Measurements from ENCODE around the gene BMI1. TPM values are rescaled to one million over a fixed set of nuclear protein-coding genes. Genes with fewer than 3 reads are reported as not detected.

Gene BMI1
- total RNA-seq (2014; rRNA removed; shearing (Covaris generic)), result 9.7 and 10.7 TPM in 2 replicates
- 2.0 and 2.3 TPM in 2 replicates for polyA plus RNA-seq (2016; fragmentation: Nextera tagmentation; extraction: Ambion mirVana)
- long read RNA-seq, partial matches to known transcripts, result 0 of 2 reads
- long read RNA-seq, other reads (novel, unspliced or antisense), result 0 of 2 reads

GRCh38 chr10:22320591-22321155, at the start of gene BMI1:
TSS of gene BMI1 (plus strand) at chr10:22321099. CDS start at chr10:22326450, 5,351 bp downstream.
- peak; percentile 68 for DNase-seq (ENCODE audit: low spot score)
- no peak for TF ChIP-seq EZH2 (IDR thresholded peaks at IDR 0.05; ENCODE audit: low read depth, unreplicated experiment)
- TF ChIP-seq REST (IDR thresholded peaks at IDR 0.05; ENCODE audit: unreplicated experiment), result no peak
- no peak for TF ChIP-seq CREB1 (CRISPR knock-in tag; IDR thresholded peaks at IDR 0.05; ENCODE audit: low read depth)
- TF ChIP-seq, protein P1, sequence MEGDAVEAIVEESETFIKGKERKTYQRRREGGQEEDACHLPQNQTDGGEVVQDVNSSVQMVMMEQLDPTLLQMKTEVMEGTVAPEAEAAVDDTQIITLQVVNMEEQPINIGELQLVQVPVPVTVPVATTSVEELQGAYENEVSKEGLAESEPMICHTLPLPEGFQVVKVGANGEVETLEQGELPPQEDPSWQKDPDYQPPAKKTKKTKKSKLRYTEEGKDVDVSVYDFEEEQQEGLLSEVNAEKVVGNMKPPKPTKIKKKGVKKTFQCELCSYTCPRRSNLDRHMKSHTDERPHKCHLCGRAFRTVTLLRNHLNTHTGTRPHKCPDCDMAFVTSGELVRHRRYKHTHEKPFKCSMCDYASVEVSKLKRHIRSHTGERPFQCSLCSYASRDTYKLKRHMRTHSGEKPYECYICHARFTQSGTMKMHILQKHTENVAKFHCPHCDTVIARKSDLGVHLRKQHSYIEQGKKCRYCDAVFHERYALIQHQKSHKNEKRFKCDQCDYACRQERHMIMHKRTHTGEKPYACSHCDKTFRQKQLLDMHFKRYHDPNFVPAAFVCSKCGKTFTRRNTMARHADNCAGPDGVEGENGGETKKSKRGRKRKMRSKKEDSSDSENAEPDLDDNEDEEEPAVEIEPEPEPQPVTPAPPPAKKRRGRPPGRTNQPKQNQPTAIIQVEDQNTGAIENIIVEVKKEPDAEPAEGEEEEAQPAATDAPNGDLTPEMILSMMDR (conservative IDR thresholded peaks at IDR 0.05; ENCODE audit: low read depth in 2 of 2), result no peak
- no peak for TF ChIP-seq POLR2AphosphoS5 (IDR thresholded peaks at IDR 0.05; ENCODE audit: low read depth)
- no peak for TF ChIP-seq NANOG (IDR thresholded peaks at IDR 0.05; ENCODE audit: borderline replicate concordance)
- TF ChIP-seq JUNB (IDR thresholded peaks at IDR 0.05; ENCODE audit: unreplicated experiment), result no peak
- TF ChIP-seq ZNF114 (CRISPR knock-in tag; IDR thresholded peaks at IDR 0.05), result no peak
- no peak for TF ChIP-seq EZH2phosphoT487 (IDR thresholded peaks at IDR 0.05; ENCODE audit: unreplicated experiment)
- TF ChIP-seq ZNF331 (CRISPR knock-in tag; IDR thresholded peaks at IDR 0.05; ENCODE audit: low read depth), result no peak
- no peak for TF ChIP-seq STAT1 (IDR thresholded peaks at IDR 0.05; ENCODE audit: unreplicated experiment)
- TF ChIP-seq ZNF462 (CRISPR knock-in tag; IDR thresholded peaks at IDR 0.05), result no peak
- TF ChIP-seq, protein P2, sequence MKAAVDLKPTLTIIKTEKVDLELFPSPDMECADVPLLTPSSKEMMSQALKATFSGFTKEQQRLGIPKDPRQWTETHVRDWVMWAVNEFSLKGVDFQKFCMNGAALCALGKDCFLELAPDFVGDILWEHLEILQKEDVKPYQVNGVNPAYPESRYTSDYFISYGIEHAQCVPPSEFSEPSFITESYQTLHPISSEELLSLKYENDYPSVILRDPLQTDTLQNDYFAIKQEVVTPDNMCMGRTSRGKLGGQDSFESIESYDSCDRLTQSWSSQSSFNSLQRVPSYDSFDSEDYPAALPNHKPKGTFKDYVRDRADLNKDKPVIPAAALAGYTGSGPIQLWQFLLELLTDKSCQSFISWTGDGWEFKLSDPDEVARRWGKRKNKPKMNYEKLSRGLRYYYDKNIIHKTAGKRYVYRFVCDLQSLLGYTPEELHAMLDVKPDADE (IDR thresholded peaks at IDR 0.05), result no peak
- H3K4me3 ChIP-seq, result peak within 1 kb of the TSS; percentile 62
- H2AFZ ChIP-seq, result no peak within 1 kb of the TSS
- peaks cover 3% of the 10 kb centered on the region; the same call in 2 of the 3 replicates for H3K36me3 Mint-ChIP-seq (ENCODE audit: low read depth)
- 0 out of 2 replicates have a peak, but pooled peaks cover 4% of the 10 kb centered on the region for H3K79me2 ChIP-seq (replicated peaks; ENCODE audit: insufficient read depth)
- peaks cover 83% of the 10 kb centered on the region for H3K27me3 Mint-ChIP-seq (ENCODE audit: insufficient read depth, low read depth, poor library complexity)
- H3K4me1 Mint-ChIP-seq, result peaks cover 51% of the 10 kb centered on the region
- peak within 1 kb of the TSS; percentile 78 for H3K4me3 Mint-ChIP-seq
- H3K4me1 ChIP-seq (ENCODE audit: insufficient read depth), result peaks cover 64% of the 10 kb centered on the region
- peaks cover 8% of the 10 kb centered on the region for H3K9me3 Mint-ChIP-seq
- ATAC-seq, result peak; percentile 5
- H3K27me3 ChIP-seq (ENCODE audit: insufficient read depth), result peaks cover 78% of the 10 kb centered on the region
- H3F3A ChIP-seq (replicated peaks; ENCODE audit: low read depth), result peaks cover 40% of the 10 kb centered on the region
- no peak within 1 kb of the TSS; the same call in 1 of the 2 replicates for H3K27ac Mint-ChIP-seq
- H3K36me3 ChIP-seq (ENCODE audit: insufficient read depth), result no peaks in the 10 kb centered on the region
- H4K20me1 ChIP-seq (replicated peaks; ENCODE audit: insufficient read depth), result peaks cover 15% of the 10 kb centered on the region
- no peak within 1 kb of the TSS for H3K27ac ChIP-seq (ENCODE audit: low read depth)
- peak within 1 kb of the TSS; percentile 78 for H3K4me2 ChIP-seq
- H3K9me2 ChIP-seq (ENCODE audit: insufficient read depth), result no peaks in the 10 kb centered on the region
